GM19025 (cell line): Measurements from ENCODE around the gene STARD3.
"Not testable (repeated sequence)": the region's sequence is repeated elsewhere in the genome, so short reads cannot be mapped to it uniquely, and the experiment has no call there.

Source experiments
- ATAC-seq: cut with Tn5 transposase; IDR thresholded peaks from one replicate; pipeline ENCODE4 v1.9.1; 2021; ENCODE audit warnings: mild to moderate bottlenecking, low read depth, moderate library complexity; ENCODE audit not compliant: unreplicated experiment

STARD3 gene

GRCh38 chr17:39687101-39687545 is 50.2 kb downstream of the STARD3 start:
- no peak for ATAC-seq

- ATAC-seq, result peak; percentile 93
These were observed 50.9 kb downstream of the STARD3 start, which contains the start of gene PGAP3 for GRCh38 chr17:39687546-39688474. Gene PGAP3, minus strand, starts transcription at chr17:39688057. Its CDS starts 43 bp downstream, at chr17:39688014.

- ATAC-seq, result no peak
These were observed 51.5 kb downstream of the STARD3 start for GRCh38 chr17:39688475-39688835.

GRCh38 chr17:39688945-39689344 is 52.0 kb downstream of the STARD3 start:
- ATAC-seq, result no peak

GRCh38 chr17:39694593-39694992 is 57.6 kb downstream of the STARD3 start:
- no peak for ATAC-seq

- ATAC-seq, result no peak
These were observed 58.1 kb downstream of the STARD3 start for GRCh38 chr17:39695089-39695474.

GRCh38 chr17:39696731-39697130 is 59.8 kb downstream of the STARD3 start:
- no peak for ATAC-seq

GRCh38 chr17:39697961-39698360 is 61.0 kb downstream of the STARD3 start:
- no peak for ATAC-seq

- ATAC-seq, result not testable (repeated sequence)
These were observed 62.3 kb downstream of the STARD3 start for GRCh38 chr17:39699157-39699817.

GRCh38 chr17:39699818-39700147 is 62.8 kb downstream of the STARD3 start, which contains the start of gene ERBB2:
Gene ERBB2, plus strand, starts transcription at chr17:39700064. Its CDS starts 175 bp downstream, at chr17:39700239.
- no peak for ATAC-seq

- no peak for ATAC-seq
These were observed 63.4 kb downstream of the STARD3 start for GRCh38 chr17:39700148-39700987.

GRCh38 chr17:39701012-39701783 is 64.3 kb downstream of the STARD3 start:
- no peak for ATAC-seq

GRCh38 chr17:39701784-39702422 is 65.0 kb downstream of the STARD3 start:
- ATAC-seq, result no peak

GRCh38 chr17:39702901-39703893 is 66.3 kb downstream of the STARD3 start:
- no peak for ATAC-seq

- no peak for ATAC-seq
These were observed 67.0 kb downstream of the STARD3 start for GRCh38 chr17:39703913-39704312.

GRCh38 chr17:39704821-39705551 is 68.0 kb downstream of the STARD3 start:
- ATAC-seq, result no peak

GRCh38 chr17:39705786-39706348 is 68.9 kb downstream of the STARD3 start:
- no peak for ATAC-seq
